ENCODE results near the gene RTP1.
"Not testable (repeated sequence)": the region's sequence is repeated elsewhere in the genome, so short reads cannot be mapped to it uniquely, and the experiment has no call there.

RTP1 gene

GRCh38 chr3:187236962-187237361, 39.7 kb downstream of the RTP1 start:
- no peak overlapping the region for H3K4me3 ChIP-seq (replicated peaks; ENCODE audit: low read depth, low read length)
- DNase-seq (ENCODE audit: extremely low read depth, low read depth), result no peak
- no peak for TF ChIP-seq CTCF (IDR thresholded peaks at IDR 0.05; ENCODE audit: low read depth, low read length, missing control alignments)

- no peak for TF ChIP-seq CTCF (IDR thresholded peaks at IDR 0.05; ENCODE audit: low read depth, low read length, missing control alignments)
- no peak for DNase-seq (ENCODE audit: extremely low read depth, low read depth)
- H3K4me3 ChIP-seq (replicated peaks; ENCODE audit: low read depth, low read length), result no peak overlapping the region
Measured at GRCh38 chr3:187237741-187238140, 40.5 kb downstream of the RTP1 start.

- DNase-seq (ENCODE audit: extremely low read depth, low read depth), result no peak
- no peak for TF ChIP-seq CTCF (IDR thresholded peaks at IDR 0.05; ENCODE audit: low read depth, low read length, missing control alignments)
- H3K4me3 ChIP-seq (replicated peaks; ENCODE audit: low read depth, low read length), result no peak overlapping the region
Measured at GRCh38 chr3:187238239-187238638, 41.0 kb downstream of the RTP1 start.

- not testable (repeated sequence) for H3K4me3 ChIP-seq (replicated peaks; ENCODE audit: low read depth, low read length); DNase-seq (ENCODE audit: extremely low read depth, low read depth)
Measured at GRCh38 chr3:187238835-187239234, 41.5 kb downstream of the RTP1 start.

- no peak for TF ChIP-seq CTCF (IDR thresholded peaks at IDR 0.05; ENCODE audit: low read depth, low read length, missing control alignments)
- no peak for DNase-seq (ENCODE audit: extremely low read depth, low read depth)
- no peak overlapping the region for H3K4me3 ChIP-seq (replicated peaks; ENCODE audit: low read depth, low read length)
Measured at GRCh38 chr3:187242435-187242834, 45.1 kb downstream of the RTP1 start.

GRCh38 chr3:187242900-187243299, 45.6 kb downstream of the RTP1 start:
- no peak for DNase-seq (ENCODE audit: extremely low read depth, low read depth)
- H3K4me3 ChIP-seq (replicated peaks; ENCODE audit: low read depth, low read length), result no peak overlapping the region
- no peak for TF ChIP-seq CTCF (IDR thresholded peaks at IDR 0.05; ENCODE audit: low read depth, low read length, missing control alignments)

- TF ChIP-seq CTCF (IDR thresholded peaks at IDR 0.05; ENCODE audit: low read depth, low read length, missing control alignments), result no peak
- no peak for DNase-seq (ENCODE audit: extremely low read depth, low read depth)
- no peak overlapping the region for H3K4me3 ChIP-seq (replicated peaks; ENCODE audit: low read depth, low read length)
Measured at GRCh38 chr3:187243933-187244524, 46.7 kb downstream of the RTP1 start.
